Mesothelial cell of epicardium (in vitro differentiated cells): Measurements from ENCODE around the gene OR2L2. TPM values are rescaled to one million over a fixed set of nuclear protein-coding genes. Genes with fewer than 3 reads are reported as not detected.

ENCODE experiments used
- DNase-seq, 2 experiments: peaks; one replicate each; pipeline ENCODE4 v3.0.0; 2021; ENCODE audit warnings: low spot score in 2 of 2; ENCODE audit not compliant: unreplicated experiment in 2 of 2
- H3K27ac Mint-ChIP-seq: 2 replicates; pipeline ENCODE4 v1.8.0; 2021; ENCODE audit warnings: mixed read lengths
- H3K27me3 Mint-ChIP-seq: 2 replicates; pipeline ENCODE4 v1.8.0; 2021; ENCODE audit warnings: low read depth, mixed read lengths
- H3K36me3 Mint-ChIP-seq: 2 replicates; pipeline ENCODE4 v1.8.0; 2021; ENCODE audit warnings: mixed read lengths
- H3K4me1 Mint-ChIP-seq: 2 replicates; pipeline ENCODE4 v1.8.0; 2021; ENCODE audit warnings: mixed read lengths
- H3K4me3 Mint-ChIP-seq: 2 replicates; pipeline ENCODE4 v1.8.0; 2021; ENCODE audit warnings: mild to moderate bottlenecking, moderate library complexity, mixed read lengths
- H3K9me3 Mint-ChIP-seq: 2 replicates; pipeline ENCODE4 v1.8.0; 2021; ENCODE audit warnings: mixed read lengths
- total RNA-seq: library from RNA; stranded (reverse); gene quantifications from 3 replicates; pipeline ENCODE4 v1.2.1, GENCODE V29; 2021
- TF ChIP-seq, protein P1 (sequence below): fragments of 200-600 bp; sonication (generic); IDR thresholded peaks from one replicate; pipeline ENCODE4 v1.5.0; 2021; ENCODE audit warnings: antibody characterized with exemption; ENCODE audit not compliant: unreplicated experiment

The OR2L2 gene, protein sequence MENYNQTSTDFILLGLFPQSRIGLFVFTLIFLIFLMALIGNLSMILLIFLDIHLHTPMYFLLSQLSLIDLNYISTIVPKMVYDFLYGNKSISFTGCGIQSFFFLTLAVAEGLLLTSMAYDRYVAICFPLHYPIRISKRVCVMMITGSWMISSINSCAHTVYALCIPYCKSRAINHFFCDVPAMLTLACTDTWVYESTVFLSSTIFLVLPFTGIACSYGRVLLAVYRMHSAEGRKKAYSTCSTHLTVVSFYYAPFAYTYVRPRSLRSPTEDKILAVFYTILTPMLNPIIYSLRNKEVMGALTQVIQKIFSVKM
- 0.22 to 0.31 TPM (median 0.23 TPM) in 3 replicates for total RNA-seq

DNA sequence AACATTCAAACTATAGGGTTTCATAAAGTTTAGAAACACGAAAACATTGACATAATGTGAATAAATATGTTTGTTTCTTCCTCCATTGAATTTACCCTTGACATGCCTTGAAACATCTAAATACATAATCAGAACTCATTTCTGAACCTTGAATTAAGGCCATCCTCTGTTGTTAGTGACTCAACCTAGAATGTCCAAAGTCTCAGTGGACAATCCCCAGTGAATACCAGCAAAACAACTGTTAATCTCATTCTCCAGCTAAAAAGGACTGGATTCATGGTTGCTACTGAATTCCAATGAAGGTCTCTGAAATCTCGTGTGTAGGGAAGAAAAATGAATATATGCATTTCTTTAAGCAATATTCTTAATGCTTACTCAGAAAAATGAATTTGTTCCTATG is at the start of gene OR2L2:
TSS of gene OR2L2 (plus strand) at position 301 of the 400 bp plus-strand sequence. CDS start 8,198 bp downstream, outside the sequence.
- Mint-ChIP-seq H3K4me3 (no peak within 1 kb of the TSS), H3K9me3 (peaks cover 66% of the 10 kb centered on the region), H3K27me3 (no peaks in the 10 kb centered on the region), H3K36me3 (no peaks in the 10 kb centered on the region), H3K27ac (no peak within 1 kb of the TSS), H3K4me1 (no peaks in the 10 kb centered on the region)
- TF ChIP-seq, protein P1, sequence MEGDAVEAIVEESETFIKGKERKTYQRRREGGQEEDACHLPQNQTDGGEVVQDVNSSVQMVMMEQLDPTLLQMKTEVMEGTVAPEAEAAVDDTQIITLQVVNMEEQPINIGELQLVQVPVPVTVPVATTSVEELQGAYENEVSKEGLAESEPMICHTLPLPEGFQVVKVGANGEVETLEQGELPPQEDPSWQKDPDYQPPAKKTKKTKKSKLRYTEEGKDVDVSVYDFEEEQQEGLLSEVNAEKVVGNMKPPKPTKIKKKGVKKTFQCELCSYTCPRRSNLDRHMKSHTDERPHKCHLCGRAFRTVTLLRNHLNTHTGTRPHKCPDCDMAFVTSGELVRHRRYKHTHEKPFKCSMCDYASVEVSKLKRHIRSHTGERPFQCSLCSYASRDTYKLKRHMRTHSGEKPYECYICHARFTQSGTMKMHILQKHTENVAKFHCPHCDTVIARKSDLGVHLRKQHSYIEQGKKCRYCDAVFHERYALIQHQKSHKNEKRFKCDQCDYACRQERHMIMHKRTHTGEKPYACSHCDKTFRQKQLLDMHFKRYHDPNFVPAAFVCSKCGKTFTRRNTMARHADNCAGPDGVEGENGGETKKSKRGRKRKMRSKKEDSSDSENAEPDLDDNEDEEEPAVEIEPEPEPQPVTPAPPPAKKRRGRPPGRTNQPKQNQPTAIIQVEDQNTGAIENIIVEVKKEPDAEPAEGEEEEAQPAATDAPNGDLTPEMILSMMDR, result no peak
- DNase-seq, result no peak

DNA sequence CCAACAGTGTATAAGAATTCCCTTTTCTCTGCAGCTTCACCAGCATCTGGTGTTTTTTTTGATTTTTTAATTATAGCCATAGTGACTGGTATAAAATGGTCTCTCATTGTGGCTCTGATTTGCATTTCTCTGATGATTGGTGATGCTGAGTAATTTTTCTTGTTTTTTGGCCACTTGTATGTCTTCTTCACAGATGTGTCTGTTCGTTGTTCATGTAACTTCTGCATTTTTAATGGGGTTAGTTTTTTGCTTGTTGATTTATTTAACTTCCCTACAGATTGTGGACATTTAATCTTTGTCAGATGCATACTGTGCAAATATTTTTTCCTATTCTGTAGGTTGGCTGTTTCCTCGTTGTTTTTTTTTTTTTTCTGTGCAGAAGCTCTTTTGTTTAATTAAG is 36.9 kb upstream of the OR2L2 start:
- DNase-seq, result no peak
- Mint-ChIP-seq H3K4me3 (no peak overlapping the region), H3K36me3 (no peaks in the 10 kb centered on the region), H3K27ac (no peak overlapping the region), H3K9me3 (peaks cover 67% of the 10 kb centered on the region), H3K4me1 (no peaks in the 10 kb centered on the region), H3K27me3 (no peaks in the 10 kb centered on the region)
- TF ChIP-seq, protein P1, result no peak

DNA sequence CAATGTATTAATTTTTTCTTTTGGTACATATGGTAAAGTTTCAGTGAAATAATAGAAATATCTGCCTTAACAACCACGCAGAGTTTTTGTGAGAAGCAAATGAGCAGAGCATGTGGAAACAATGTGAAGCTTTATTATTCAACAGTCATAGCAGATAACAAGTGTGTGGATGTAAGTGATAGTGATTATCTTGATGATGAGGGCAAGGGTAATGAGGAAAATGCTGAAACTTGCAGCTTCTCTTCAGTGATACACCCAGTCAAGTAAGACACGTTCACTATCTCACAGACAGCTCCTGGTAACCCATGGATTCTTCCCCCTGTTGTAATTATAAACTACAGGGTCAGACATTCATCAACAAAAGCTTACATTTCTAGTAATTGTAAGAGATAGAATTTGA is 31.1 kb upstream of the OR2L2 start:
- H3K36me3 Mint-ChIP-seq, result no peaks in the 10 kb centered on the region
- H3K4me3 Mint-ChIP-seq, result no peak overlapping the region
- peaks cover 65% of the 10 kb centered on the region for H3K9me3 Mint-ChIP-seq
- H3K27me3 Mint-ChIP-seq, result no peaks in the 10 kb centered on the region
- no peak overlapping the region for H3K27ac Mint-ChIP-seq
- no peaks in the 10 kb centered on the region for H3K4me1 Mint-ChIP-seq
- TF ChIP-seq, protein P1, result no peak
- DNase-seq, result no peak

DNA sequence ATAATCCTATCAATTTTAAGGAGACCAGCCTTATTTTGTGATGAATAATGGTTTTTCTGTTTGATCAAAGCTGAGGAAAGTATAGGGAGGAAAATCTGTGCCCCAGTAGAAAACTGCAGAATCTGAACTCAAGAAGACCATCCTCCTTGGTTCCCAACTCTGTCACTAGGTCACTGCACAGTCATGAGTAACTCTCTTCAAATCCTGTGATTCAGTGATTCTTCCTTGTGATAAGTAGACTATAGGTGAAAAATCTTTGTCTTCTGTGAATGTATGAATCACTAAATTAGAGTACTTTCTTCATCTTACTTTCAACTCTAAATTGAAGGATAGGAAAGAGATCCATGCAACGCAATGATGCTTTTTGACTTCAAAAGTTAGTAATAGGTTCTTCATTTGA is 29.7 kb upstream of the OR2L2 start:
- no peak for DNase-seq
- TF ChIP-seq, protein P1, result no peak
- Mint-ChIP-seq H3K27ac (no peak overlapping the region), H3K27me3 (no peaks in the 10 kb centered on the region), H3K4me3 (no peak overlapping the region), H3K36me3 (no peaks in the 10 kb centered on the region), H3K9me3 (peaks cover 63% of the 10 kb centered on the region), H3K4me1 (no peaks in the 10 kb centered on the region)

DNA sequence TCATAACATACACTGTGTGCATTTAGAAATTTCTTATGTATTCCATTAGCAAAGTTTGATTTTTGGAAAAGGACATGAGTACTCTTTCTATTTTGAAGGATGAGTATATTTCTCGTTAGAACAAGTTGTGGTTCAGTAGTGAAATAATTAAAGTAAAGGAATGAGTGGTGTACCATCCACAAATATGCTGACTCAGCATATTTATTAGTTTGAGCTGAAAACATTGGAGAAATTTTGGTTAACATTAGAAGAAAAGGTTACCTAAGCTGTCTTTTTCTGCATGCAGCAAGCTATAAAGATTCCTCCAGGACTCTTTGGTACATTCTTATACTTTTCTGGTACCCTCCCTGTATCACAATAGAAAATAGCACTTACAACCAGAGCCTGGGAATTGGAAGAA is 22.1 kb upstream of the OR2L2 start:
- H3K9me3 Mint-ChIP-seq, result peaks cover 83% of the 10 kb centered on the region

More for the DNA sequence above, 22.1 kb upstream of the OR2L2 start:
- Mint-ChIP-seq H3K27me3 (no peaks in the 10 kb centered on the region), H3K4me3 (no peak overlapping the region), H3K36me3 (no peaks in the 10 kb centered on the region), H3K27ac (no peak overlapping the region), H3K4me1 (no peaks in the 10 kb centered on the region)
- TF ChIP-seq, protein P1, result no peak
- DNase-seq, result no peak
